M059J (cell line): ENCODE results near the gene TAF1C. TPM values are rescaled to one million over a fixed set of nuclear protein-coding genes. Genes with fewer than 3 reads are reported as not detected.

ENCODE experiments used
- total RNA-seq: library from RNA; depleted of rRNA; stranded (reverse); fragments of >200 nt; shearing (Covaris generic); gene quantifications from 2 replicates; pipeline ENCODE4 v1.2.3, GENCODE V29; 2014; rRNA removed

The TAF1C gene
- total RNA-seq, 1 experiment from 2014 or later = 15.1 TPM

Other genes with a start within 250 kb of the TAF1C start
- gene OSGIN1, start 233.8 kb downstream of the TAF1C start, total RNA-seq = 3.6 and 4.0 TPM in 2 replicates
- gene NECAB2, start 218.8 kb downstream of the TAF1C start, total RNA-seq = not detected in 2 replicates
- 0.42 TPM in 1 of 2 replicates, not detected in the other for gene SLC38A8, start 144.3 kb downstream of the TAF1C start, total RNA-seq
- 62.1 and 93.7 TPM in 2 replicates for gene MBTPS1, start 70.1 kb downstream of the TAF1C start, total RNA-seq
- gene HSDL1, start 41.9 kb downstream of the TAF1C start, total RNA-seq = 26.5 and 40.9 TPM in 2 replicates
- not detected in 2 replicates for gene DNAAF1, start 41.7 kb downstream of the TAF1C start, total RNA-seq
- not detected in 2 replicates for gene ADAD2, start 4.1 kb upstream of the TAF1C start, total RNA-seq
- not detected in 2 replicates for gene KCNG4, start 53.0 kb upstream of the TAF1C start, total RNA-seq
- 0.05 and 0.52 TPM in 2 replicates for gene WFDC1, start 107.8 kb upstream of the TAF1C start, total RNA-seq
- 0.07 TPM in 1 of 2 replicates, not detected in the other for gene ATP2C2, start 181.5 kb upstream of the TAF1C start, total RNA-seq